ENCODE data around the gene CNIH4.
"Not testable (repeated sequence)": the region's sequence is repeated elsewhere in the genome, so short reads cannot be mapped to it uniquely, and the experiment has no call there.

The CNIH4 gene

GRCh38 chr1:224348137-224348536 lies 8.5 kb upstream of the CNIH4 start:
- H3K27me3 ChIP-seq (ENCODE audit: insufficient read depth, poor library complexity, severe bottlenecking) = no peaks in the 10 kb centered on the region
- H3K27ac ChIP-seq (replicated peaks) = no peak overlapping the region
- TF ChIP-seq SPI1 (IDR thresholded peaks at IDR 0.05; ENCODE audit: borderline replicate concordance, low read depth) (no peak), GABPA (IDR thresholded peaks at IDR 0.05; ENCODE audit: low read depth) (no peak), REST (IDR thresholded peaks at IDR 0.05; ENCODE audit: insufficient replicate concordance, low read depth) (no peak), POLR2AphosphoS5 (IDR thresholded peaks at IDR 0.05; ENCODE audit: low read depth) (no peak)
- TF ChIP-seq, protein P1, sequence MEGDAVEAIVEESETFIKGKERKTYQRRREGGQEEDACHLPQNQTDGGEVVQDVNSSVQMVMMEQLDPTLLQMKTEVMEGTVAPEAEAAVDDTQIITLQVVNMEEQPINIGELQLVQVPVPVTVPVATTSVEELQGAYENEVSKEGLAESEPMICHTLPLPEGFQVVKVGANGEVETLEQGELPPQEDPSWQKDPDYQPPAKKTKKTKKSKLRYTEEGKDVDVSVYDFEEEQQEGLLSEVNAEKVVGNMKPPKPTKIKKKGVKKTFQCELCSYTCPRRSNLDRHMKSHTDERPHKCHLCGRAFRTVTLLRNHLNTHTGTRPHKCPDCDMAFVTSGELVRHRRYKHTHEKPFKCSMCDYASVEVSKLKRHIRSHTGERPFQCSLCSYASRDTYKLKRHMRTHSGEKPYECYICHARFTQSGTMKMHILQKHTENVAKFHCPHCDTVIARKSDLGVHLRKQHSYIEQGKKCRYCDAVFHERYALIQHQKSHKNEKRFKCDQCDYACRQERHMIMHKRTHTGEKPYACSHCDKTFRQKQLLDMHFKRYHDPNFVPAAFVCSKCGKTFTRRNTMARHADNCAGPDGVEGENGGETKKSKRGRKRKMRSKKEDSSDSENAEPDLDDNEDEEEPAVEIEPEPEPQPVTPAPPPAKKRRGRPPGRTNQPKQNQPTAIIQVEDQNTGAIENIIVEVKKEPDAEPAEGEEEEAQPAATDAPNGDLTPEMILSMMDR (IDR thresholded peaks at IDR 0.05; ENCODE audit: insufficient read depth, low read length) = no peak
- no peak for DNase-seq (ENCODE audit: low read depth in 1 of 2, low spot score in 1 of 2)
- H3K4me3 ChIP-seq (replicated peaks; ENCODE audit: insufficient read depth, low read length) = no peak overlapping the region

DNA sequence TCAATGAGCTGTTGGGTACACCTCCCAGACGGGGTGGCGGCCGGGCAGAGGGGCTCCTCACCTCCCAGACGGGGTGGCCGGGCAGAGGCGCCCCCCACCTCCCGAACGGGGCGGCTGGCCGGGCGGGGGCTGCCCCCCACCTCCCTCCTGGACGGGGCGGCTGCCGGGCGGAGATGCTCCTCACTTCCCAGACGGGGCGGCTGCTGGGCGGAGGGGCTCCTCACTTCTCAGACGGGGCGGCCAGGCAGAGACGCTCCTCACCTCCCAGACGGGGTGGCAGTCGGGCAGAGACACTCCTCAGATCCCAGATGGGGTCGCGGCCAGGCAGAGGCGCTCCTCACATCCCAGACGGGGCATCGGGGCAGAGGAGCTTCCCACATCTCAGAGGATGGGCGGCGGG lies 7.0 kb upstream of the CNIH4 start:
- not testable (repeated sequence) for H3K27me3 ChIP-seq (ENCODE audit: insufficient read depth, poor library complexity, severe bottlenecking); H3K27ac ChIP-seq (replicated peaks); H3K4me3 ChIP-seq (replicated peaks; ENCODE audit: insufficient read depth, low read length); DNase-seq (ENCODE audit: low read depth in 1 of 2, low spot score in 1 of 2)

DNA sequence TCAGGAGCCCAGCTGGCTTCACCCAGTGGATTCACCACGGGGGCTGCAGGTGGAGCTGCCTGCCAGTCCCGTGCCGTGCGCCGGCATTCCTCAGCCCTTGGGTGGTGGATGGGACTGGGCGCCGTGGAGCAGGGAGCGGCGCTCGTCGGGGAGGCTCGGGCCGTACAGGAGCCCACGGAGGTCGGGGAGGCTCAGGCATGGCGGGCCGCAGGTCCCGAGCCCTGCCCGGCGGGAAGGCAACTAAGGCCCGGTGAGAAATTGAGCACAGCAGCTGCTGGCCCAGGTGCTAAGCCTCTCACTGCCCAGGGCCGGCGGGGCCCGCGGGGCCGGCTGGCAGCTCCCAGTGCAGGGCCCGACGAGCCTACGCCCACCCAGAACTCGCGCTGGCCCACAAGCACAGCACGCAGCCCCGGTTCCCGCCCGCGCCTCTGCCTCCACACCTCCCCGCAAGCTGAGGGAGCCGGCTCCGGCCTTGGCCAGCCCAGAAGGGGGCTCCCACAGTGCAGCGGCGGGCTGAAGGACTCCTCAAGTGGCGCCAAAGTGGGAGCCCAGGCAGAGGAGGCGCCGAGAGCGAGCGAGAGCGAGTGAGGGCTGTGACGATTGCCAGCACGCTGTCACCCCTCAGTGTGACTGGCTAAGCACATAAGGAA lies 4.1 kb upstream of the CNIH4 start:
- not testable (repeated sequence) for H3K4me3 ChIP-seq (replicated peaks; ENCODE audit: insufficient read depth, low read length); H3K27me3 ChIP-seq (ENCODE audit: insufficient read depth, poor library complexity, severe bottlenecking); H3K27ac ChIP-seq (replicated peaks); DNase-seq (ENCODE audit: low read depth in 1 of 2, low spot score in 1 of 2)

DNA sequence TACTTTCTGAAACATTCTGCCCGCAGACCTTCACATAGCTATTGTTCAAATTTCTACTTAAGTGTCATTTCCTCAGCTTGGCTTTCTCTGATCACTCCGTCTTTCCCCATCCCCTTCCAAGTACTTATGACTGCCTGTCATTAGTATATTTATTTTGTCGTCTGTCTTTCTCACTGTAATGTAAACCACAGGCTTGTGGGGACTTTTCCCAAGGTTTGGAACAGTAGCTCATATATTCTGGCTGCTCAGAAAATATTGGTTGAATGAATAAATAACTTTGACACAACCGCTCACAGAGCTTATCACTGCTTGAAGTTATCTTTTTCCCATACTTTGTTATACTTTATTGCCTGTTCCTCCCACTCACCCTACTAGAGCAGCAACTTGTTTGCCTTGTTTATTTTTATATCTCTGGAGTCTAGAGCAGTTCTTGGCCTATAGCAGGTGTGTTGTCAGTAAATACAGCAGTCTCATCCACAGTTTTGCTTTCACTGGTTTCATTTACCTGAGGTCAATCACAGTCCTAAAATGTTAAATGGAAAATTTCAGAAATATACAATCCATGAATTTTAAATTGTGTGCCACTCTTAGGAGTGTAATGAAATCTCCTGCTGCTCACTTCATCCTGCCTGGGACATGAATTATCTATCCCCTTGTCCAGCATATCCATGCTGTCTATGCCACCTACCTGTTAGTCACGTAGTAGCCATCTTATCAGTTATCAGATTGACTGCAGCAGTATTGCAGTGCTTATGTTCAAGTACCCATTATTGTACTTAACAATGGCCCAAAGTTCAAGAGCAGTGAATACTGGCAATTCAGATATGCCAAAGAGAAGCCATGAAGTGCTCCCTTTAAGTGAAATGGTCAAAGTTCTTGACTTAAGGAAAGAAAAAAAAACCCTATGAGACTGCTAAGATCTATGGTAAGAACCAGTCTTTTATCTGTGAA lies 2.4 kb upstream of the CNIH4 start:
- DNase-seq (ENCODE audit: low read depth in 1 of 2, low spot score in 1 of 2) = no peak
- no peak for TF ChIP-seq POLR2AphosphoS5 (IDR thresholded peaks at IDR 0.05; ENCODE audit: low read depth)
- TF ChIP-seq, protein P1 (IDR thresholded peaks at IDR 0.05; ENCODE audit: insufficient read depth, low read length) = no peak
- no peak for TF ChIP-seq SPI1 (IDR thresholded peaks at IDR 0.05; ENCODE audit: borderline replicate concordance, low read depth)
- no peak for TF ChIP-seq GABPA (IDR thresholded peaks at IDR 0.05; ENCODE audit: low read depth)
- no peak for TF ChIP-seq REST (IDR thresholded peaks at IDR 0.05; ENCODE audit: insufficient replicate concordance, low read depth)
- Histone ChIP-seq H3K4me3 (replicated peaks; ENCODE audit: insufficient read depth, low read length) (no peak overlapping the region), H3K27me3 (ENCODE audit: insufficient read depth, poor library complexity, severe bottlenecking) (no peaks in the 10 kb centered on the region), H3K27ac (replicated peaks) (no peak overlapping the region)

Measured in HL-60 (cell line).